ENCODE data around the gene UNC5CL. TPM values are rescaled to one million over a fixed set of nuclear protein-coding genes. Genes with fewer than 3 reads are reported as not detected.

Gene UNC5CL
- total and polyA plus RNA-seq, 9 of the 15 experiments (the other 6 are each of a cell fraction or from before 2014, with no cell fraction given) = 0.07 to 1.8 (median 0.62) TPM; not detected in 1

DNA sequence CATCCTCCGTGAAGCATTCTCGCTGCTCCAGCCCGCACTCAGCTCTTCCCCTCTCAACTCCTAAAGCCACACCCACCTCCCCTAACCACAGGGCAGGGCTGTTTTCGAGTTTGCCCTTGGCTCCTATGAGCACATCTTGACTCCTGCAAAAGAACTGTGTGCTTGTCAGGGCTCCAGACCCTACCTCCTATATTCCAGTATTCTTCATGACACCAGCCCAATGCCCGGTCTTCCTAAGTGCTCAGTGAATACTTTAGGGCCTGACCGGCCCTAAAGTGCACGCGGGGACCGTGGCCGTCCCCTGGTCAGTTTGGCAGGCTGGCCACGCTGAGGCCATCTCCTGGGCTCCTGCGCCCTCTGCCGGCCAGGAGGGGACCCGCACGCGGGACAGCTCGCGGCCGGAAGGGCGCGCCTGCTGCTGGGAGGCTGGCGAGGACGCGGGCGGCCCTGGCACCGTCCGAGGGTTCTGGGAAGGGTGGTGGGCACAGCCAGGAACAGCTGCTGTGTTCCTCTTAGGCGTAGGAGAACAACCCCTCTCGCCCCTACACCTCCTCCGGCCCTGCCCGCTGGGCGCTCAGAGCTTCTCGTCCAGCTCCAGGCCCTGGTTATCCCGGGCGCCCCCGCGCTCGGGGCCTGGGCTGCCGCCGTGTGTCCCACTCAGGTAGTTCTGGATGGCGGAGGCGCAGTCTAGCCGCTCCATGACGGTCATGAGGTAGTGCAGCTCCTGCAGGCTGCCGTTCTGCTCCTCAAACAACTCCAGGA is 11.0 kb downstream of the UNC5CL start (continued):
- TF ChIP-seq, protein P1, sequence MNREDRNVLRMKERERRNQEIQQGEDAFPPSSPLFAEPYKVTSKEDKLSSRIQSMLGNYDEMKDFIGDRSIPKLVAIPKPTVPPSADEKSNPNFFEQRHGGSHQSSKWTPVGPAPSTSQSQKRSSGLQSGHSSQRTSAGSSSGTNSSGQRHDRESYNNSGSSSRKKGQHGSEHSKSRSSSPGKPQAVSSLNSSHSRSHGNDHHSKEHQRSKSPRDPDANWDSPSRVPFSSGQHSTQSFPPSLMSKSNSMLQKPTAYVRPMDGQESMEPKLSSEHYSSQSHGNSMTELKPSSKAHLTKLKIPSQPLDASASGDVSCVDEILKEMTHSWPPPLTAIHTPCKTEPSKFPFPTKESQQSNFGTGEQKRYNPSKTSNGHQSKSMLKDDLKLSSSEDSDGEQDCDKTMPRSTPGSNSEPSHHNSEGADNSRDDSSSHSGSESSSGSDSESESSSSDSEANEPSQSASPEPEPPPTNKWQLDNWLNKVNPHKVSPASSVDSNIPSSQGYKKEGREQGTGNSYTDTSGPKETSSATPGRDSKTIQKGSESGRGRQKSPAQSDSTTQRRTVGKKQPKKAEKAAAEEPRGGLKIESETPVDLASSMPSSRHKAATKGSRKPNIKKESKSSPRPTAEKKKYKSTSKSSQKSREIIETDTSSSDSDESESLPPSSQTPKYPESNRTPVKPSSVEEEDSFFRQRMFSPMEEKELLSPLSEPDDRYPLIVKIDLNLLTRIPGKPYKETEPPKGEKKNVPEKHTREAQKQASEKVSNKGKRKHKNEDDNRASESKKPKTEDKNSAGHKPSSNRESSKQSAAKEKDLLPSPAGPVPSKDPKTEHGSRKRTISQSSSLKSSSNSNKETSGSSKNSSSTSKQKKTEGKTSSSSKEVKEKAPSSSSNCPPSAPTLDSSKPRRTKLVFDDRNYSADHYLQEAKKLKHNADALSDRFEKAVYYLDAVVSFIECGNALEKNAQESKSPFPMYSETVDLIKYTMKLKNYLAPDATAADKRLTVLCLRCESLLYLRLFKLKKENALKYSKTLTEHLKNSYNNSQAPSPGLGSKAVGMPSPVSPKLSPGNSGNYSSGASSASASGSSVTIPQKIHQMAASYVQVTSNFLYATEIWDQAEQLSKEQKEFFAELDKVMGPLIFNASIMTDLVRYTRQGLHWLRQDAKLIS (CRISPR knock-in tag; IDR thresholded peaks at IDR 0.05) = peak; percentile 79
- TF ChIP-seq, protein P2, sequence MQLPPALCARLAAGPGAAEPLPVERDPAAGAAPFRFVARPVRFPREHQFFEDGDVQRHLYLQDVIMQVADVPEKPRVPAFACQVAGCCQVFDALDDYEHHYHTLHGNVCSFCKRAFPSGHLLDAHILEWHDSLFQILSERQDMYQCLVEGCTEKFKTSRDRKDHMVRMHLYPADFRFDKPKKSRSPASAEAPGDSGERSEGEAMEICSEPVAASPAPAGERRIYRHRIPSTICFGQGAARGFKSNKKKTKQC (CRISPR knock-in tag; IDR thresholded peaks at IDR 0.05) = peak; percentile 81
- TF ChIP-seq, protein P3, sequence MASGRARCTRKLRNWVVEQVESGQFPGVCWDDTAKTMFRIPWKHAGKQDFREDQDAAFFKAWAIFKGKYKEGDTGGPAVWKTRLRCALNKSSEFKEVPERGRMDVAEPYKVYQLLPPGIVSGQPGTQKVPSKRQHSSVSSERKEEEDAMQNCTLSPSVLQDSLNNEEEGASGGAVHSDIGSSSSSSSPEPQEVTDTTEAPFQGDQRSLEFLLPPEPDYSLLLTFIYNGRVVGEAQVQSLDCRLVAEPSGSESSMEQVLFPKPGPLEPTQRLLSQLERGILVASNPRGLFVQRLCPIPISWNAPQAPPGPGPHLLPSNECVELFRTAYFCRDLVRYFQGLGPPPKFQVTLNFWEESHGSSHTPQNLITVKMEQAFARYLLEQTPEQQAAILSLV (tag; IDR thresholded peaks at IDR 0.05) = no peak
- TF ChIP-seq, protein P4, sequence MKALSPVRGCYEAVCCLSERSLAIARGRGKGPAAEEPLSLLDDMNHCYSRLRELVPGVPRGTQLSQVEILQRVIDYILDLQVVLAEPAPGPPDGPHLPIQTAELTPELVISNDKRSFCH (CRISPR knock-in tag; IDR thresholded peaks at IDR 0.05) = no peak
- TF ChIP-seq, protein P4 (tag; IDR thresholded peaks at IDR 0.05) = peak; percentile 41; the same call in 1 of the 2 replicates
- no peak for TF ChIP-seq MCM7 (IDR thresholded peaks at IDR 0.05)
- peak; percentile 37 for TF ChIP-seq PHF20 (IDR thresholded peaks at IDR 0.05; ENCODE audit: partially characterized antibody)
- TF ChIP-seq ESRRA (IDR thresholded peaks at IDR 0.05; ENCODE audit: borderline replicate concordance, low read depth) = peak; percentile 76; the same call in 1 of the 2 replicates
- TF ChIP-seq, protein P5, sequence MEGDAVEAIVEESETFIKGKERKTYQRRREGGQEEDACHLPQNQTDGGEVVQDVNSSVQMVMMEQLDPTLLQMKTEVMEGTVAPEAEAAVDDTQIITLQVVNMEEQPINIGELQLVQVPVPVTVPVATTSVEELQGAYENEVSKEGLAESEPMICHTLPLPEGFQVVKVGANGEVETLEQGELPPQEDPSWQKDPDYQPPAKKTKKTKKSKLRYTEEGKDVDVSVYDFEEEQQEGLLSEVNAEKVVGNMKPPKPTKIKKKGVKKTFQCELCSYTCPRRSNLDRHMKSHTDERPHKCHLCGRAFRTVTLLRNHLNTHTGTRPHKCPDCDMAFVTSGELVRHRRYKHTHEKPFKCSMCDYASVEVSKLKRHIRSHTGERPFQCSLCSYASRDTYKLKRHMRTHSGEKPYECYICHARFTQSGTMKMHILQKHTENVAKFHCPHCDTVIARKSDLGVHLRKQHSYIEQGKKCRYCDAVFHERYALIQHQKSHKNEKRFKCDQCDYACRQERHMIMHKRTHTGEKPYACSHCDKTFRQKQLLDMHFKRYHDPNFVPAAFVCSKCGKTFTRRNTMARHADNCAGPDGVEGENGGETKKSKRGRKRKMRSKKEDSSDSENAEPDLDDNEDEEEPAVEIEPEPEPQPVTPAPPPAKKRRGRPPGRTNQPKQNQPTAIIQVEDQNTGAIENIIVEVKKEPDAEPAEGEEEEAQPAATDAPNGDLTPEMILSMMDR (IDR thresholded peaks at IDR 0.05 in 2 of 3, conservative IDR thresholded peaks at IDR 0.05 in 1 of 3; ENCODE audit: insufficient read depth in 2 of 3, low read depth in 1 of 3, low read length in 3 of 3) = peak; percentile 98
- TF ChIP-seq, protein P6, sequence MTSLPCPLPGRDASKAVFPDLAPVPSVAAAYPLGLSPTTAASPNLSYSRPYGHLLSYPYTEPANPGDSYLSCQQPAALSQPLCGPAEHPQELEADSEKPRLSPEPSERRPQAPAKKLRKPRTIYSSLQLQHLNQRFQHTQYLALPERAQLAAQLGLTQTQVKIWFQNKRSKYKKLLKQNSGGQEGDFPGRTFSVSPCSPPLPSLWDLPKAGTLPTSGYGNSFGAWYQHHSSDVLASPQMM (CRISPR knock-in tag; IDR thresholded peaks at IDR 0.05) = no peak
- 0 out of 2 replicates have a peak, but pooled peaks have one; percentile 4 for TF ChIP-seq ZNF143 (CRISPR knock-in tag; IDR thresholded peaks at IDR 0.05)
- TF ChIP-seq SOX6 (IDR thresholded peaks at IDR 0.05) = peak; percentile 34; the same call in 1 of the 2 replicates
- 0 out of 2 replicates have a peak, but pooled peaks have one; percentile 66 for TF ChIP-seq KAT7 (CRISPR knock-in tag; IDR thresholded peaks at IDR 0.05; ENCODE audit: borderline replicate concordance)

Data from K562 (cell line).